CD4-positive, alpha-beta memory T cell (primary cell): ENCODE results near the gene GPER1. TPM values are rescaled to one million over a fixed set of nuclear protein-coding genes. Genes with fewer than 3 reads are reported as not detected.

Source experiments
- CTCF ChIA-PET: fragments of 350-600 bp; sonication (Branson Sonifier 250); formaldehyde crosslinking; loops from one replicate; lab custom pipeline; 2021; ENCODE audit warnings: inconsistent platforms; ENCODE audit not compliant: partially characterized antibody; lab: Charles Lee
- POLR2A ChIA-PET: fragments of 350-600 bp; sonication (Branson Sonifier 250); formaldehyde crosslinking; loops from one replicate; lab custom pipeline; 2021; ENCODE audit not compliant: partially characterized antibody; lab: Charles Lee
- DNase-seq, 5 donors: peaks; one replicate each; pipeline versions ENCODE4 v3.0.0 to v3.0.0-alpha.2; 2020 to 2022; ENCODE audit warnings: mixed read lengths in 1 of 5
- H3K27ac ChIP-seq: one replicate; pipeline ENCODE4 v1.7.0; 2013; ENCODE audit warnings: low read depth, low read length
- H3K27me3 ChIP-seq: 2 replicates; pipeline ENCODE4 v1.7.0; 2013; ENCODE audit warnings: mild to moderate bottlenecking, low read length, moderate library complexity; ENCODE audit not compliant: insufficient read depth
- H3K36me3 ChIP-seq: 2 replicates; pipeline ENCODE4 v1.7.0; 2013; ENCODE audit warnings: mild to moderate bottlenecking, low read length, moderate library complexity; ENCODE audit not compliant: insufficient read depth
- H3K4me1 ChIP-seq: 2 replicates; pipeline ENCODE4 v1.7.0; 2013; ENCODE audit warnings: mild to moderate bottlenecking, low read length, moderate library complexity; ENCODE audit not compliant: insufficient read depth
- H3K4me3 ChIP-seq, 2 donors: one replicate each; pipeline ENCODE4 v1.7.0; 2013; ENCODE audit warnings: low read length in 2 of 2, mild to moderate bottlenecking in 1 of 2
- H3K9me3 ChIP-seq, 2 donors: one replicate each; pipeline ENCODE4 v1.7.0; 2013; ENCODE audit warnings: low read length in 2 of 2, control low read depth in 1 of 2; ENCODE audit not compliant: control insufficient read depth in 1 of 2
- H3K27ac Mint-ChIP-seq, 7 donors: one replicate each; pipeline ENCODE4 v1.8.0; 2020 to 2021; ENCODE audit warnings: mixed read lengths in 7 of 7, mild to moderate bottlenecking in 6 of 7, inconsistent platforms in 3 of 7, moderate library complexity in 3 of 7
- H3K27me3 Mint-ChIP-seq, 2 donors: one replicate each; pipeline ENCODE4 v1.8.0; 2020 to 2021; ENCODE audit warnings: mixed read lengths in 2 of 2
- H3K36me3 Mint-ChIP-seq, 2 donors: one replicate each; pipeline ENCODE4 v1.8.0; 2020 to 2021; ENCODE audit warnings: mixed read lengths in 2 of 2, inconsistent platforms in 1 of 2, mild to moderate bottlenecking in 1 of 2
- H3K4me1 Mint-ChIP-seq, 4 donors: one replicate each; pipeline ENCODE4 v1.8.0; 2020 to 2021; ENCODE audit warnings: mixed read lengths in 4 of 4, mild to moderate bottlenecking in 1 of 4
- H3K4me3 Mint-ChIP-seq, 8 donors: one replicate each; pipeline ENCODE4 v1.8.0; 2020 to 2021; ENCODE audit warnings: mixed read lengths in 8 of 8, mild to moderate bottlenecking in 7 of 8, moderate library complexity in 6 of 8, inconsistent platforms in 3 of 8
- H3K9me3 Mint-ChIP-seq, 8 donors: one replicate each; pipeline ENCODE4 v1.8.0; 2020 to 2021; ENCODE audit warnings: mixed read lengths in 8 of 8, mild to moderate bottlenecking in 5 of 8, inconsistent platforms in 3 of 8, moderate library complexity in 1 of 8
- intact Hi-C: fragments of 100-400 bp; cut with micrococcal nuclease; formaldehyde crosslinking; loops from one replicate; pipeline ENCODE4 v1.15.1; 2023
- polyA plus RNA-seq, 2 donors: library from polyadenylated mRNA; unstranded; fragments of 300-500 nt; fragmentation: Illumina TruSeq; gene quantifications; one replicate each; pipeline ENCODE4 v1.2.3, GENCODE V29; 2021
- total RNA-seq, 2 experiments: library from RNA; stranded (reverse); gene quantifications; one replicate each; pipeline ENCODE4 v1.2.3, GENCODE V29; 2021

GPER1 gene
- total and polyA plus RNA-seq, 4 experiments from 2014 or later: not detected

DNA sequence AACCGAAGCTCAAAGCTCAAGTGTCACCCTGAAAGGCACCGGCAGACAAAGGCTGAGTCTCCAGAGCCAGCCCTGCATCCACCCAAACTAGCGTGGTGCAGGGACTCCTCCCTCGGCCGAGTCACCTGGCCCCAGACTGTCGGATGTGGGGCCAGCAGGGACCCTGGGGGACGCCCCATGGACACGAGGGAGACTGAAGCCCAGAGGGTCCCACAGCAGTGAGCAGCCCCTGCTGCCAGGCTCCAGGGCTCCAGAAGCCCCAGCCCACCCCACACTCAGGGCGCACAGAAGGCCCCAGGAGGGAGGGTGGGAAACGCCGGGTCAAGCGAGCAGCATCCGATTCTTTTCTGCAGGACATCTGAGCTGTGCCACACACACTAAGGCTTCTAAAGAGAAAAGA, 23.3 kb upstream of the GPER1 start:
- Histone ChIP-seq H3K4me1 (peaks cover 11% of the 10 kb centered on the region), H3K36me3 (no peaks in the 10 kb centered on the region), H3K27me3 (no peaks in the 10 kb centered on the region), H3K27ac (no peak overlapping the region), H3K9me3 (no peaks in the 10 kb centered on the region), H3K4me3 (no peak overlapping the region)
- Mint-ChIP-seq H3K36me3 (no peaks in the 10 kb centered on the region), H3K9me3 (no peaks in the 10 kb centered on the region), H3K4me1 (peaks cover 6 to 28% (median 12%) of the 10 kb centered on the region in 4 donors), H3K27ac (no peak overlapping the region), H3K27me3 (no peaks in the 10 kb centered on the region), H3K4me3 (no peak overlapping the region)
- CTCF ChIA-PET: interaction anchor here (0.6 to 11.9 kb wide), 10 partner anchors 10 to 155 kb away, joined by 3 to 359 read pairs (median 8); partner anchors contain the start of genes COX19 and GPR146
- no peak for DNase-seq
- intact Hi-C loops: loop anchor here (2.0 kb wide), 1 partner anchor 20 kb away; the partner anchor contains the start of gene GPR146
- POLR2A ChIA-PET: interaction anchor here (2.0 to 2.5 kb wide), 2 partner anchors 20 to 71 kb away, joined by 13 to 44 read pairs; partner anchors contain the start of gene GPR146

DNA sequence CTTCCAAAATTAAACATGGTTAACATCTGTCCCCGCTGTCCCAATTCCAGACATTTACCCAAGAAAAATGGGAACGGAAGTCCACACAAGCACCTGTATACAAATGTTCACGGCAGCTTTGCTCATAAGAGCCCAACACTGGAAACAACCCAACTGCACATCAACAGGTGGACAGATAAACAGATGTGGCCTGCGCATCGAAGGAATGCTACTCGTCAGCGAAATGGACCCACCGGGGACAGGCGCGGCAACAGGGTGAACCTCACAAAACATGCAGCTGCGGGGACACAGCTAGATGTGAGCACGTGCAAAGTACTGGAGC, 22.7 kb upstream of the GPER1 start:
- Histone ChIP-seq H3K4me1 (peaks cover 11% of the 10 kb centered on the region), H3K36me3 (no peaks in the 10 kb centered on the region), H3K27ac (no peak overlapping the region), H3K9me3 (no peaks in the 10 kb centered on the region), H3K4me3 (peak overlapping the region in 1 of 2 donors; percentile 42), H3K27me3 (no peaks in the 10 kb centered on the region)
- no peaks in the 10 kb centered on the region for H3K27me3 Mint-ChIP-seq
- ChIA-PET POLR2A (interaction anchor here (0.7 to 2.5 kb wide), 4 partner anchors 20 to 90 kb away, joined by 3 to 44 read pairs (median 8); partner anchors contain the start of genes COX19 and GPR146), CTCF (interaction anchor here (0.8 to 11.9 kb wide), 22 partner anchors 10 to 156 kb away, joined by 3 to 359 read pairs (median 7); partner anchors contain the start of genes COX19 and GPR146)
- DNase-seq: no peak
- peak overlapping the region in 7 of 8 donors; percentile 25 to 79 (median 72) for H3K4me3 Mint-ChIP-seq
- H3K9me3 Mint-ChIP-seq: no peaks in the 10 kb centered on the region
- intact Hi-C loops: loop anchor here (1.0 to 2.0 kb wide), 3 partner anchors 20 to 156 kb away; partner anchors contain the start of gene GPR146
- peaks cover 6 to 28% (median 12%) of the 10 kb centered on the region in 4 donors for H3K4me1 Mint-ChIP-seq
- H3K36me3 Mint-ChIP-seq: no peaks in the 10 kb centered on the region
- H3K27ac Mint-ChIP-seq: no peak overlapping the region

DNA sequence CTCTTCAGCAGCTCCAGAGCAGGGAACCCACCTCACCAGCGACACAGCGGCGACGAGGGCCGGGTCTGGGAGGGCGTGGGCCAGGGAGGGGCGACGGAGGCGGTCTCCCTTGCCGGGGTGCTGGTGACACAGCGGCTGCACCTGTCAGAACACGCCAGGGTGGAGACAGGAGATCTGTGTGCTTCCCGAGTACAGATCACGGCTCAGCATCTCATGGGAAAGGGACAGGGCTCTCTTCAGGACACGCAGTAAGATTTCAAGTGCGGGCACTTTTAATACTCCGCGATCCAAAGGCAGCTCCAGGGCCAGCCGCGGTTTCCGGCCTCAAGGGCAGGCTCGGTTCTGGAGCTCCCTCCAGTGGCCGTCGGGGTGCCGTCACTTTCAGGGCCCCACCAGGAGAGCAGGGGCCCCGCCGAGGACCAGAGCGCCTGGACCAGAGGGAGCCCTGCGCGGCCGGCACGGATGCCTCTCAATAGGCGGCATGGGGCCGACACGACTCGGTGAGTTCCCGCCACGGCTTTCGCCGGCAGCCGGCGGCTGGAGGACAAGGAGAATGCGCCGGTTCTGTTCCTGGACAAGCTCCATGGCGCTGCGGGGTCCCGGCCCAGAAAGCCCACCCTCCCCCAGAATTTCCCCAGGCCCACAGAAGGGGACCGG, 22.2 kb upstream of the GPER1 start:
- Histone ChIP-seq H3K9me3 (no peaks in the 10 kb centered on the region), H3K27ac (no peak overlapping the region), H3K4me1 (peaks cover 11% of the 10 kb centered on the region), H3K4me3 (peak overlapping the region in 1 of 2 donors; percentile 42), H3K36me3 (no peaks in the 10 kb centered on the region), H3K27me3 (no peaks in the 10 kb centered on the region)
- H3K27ac Mint-ChIP-seq: peak overlapping the region in 1 of 7 donors; percentile 62
- H3K27me3 Mint-ChIP-seq: no peaks in the 10 kb centered on the region
- H3K9me3 Mint-ChIP-seq: no peaks in the 10 kb centered on the region
- intact Hi-C loops: loop anchor here (1.0 to 2.0 kb wide), 3 partner anchors 21 to 156 kb away; partner anchors contain the start of gene GPR146
- CTCF ChIA-PET: interaction anchor here (0.8 to 11.9 kb wide), 23 partner anchors 10 to 156 kb away, joined by 3 to 359 read pairs (median 7); partner anchors contain the start of genes COX19 and GPR146
- no peaks in the 10 kb centered on the region for H3K36me3 Mint-ChIP-seq
- peak overlapping the region; percentile 25 to 79 (median 73) for H3K4me3 Mint-ChIP-seq
- H3K4me1 Mint-ChIP-seq: peaks cover 6 to 28% (median 12%) of the 10 kb centered on the region in 4 donors
- POLR2A ChIA-PET: interaction anchor here (0.7 to 2.5 kb wide), 5 partner anchors 21 to 91 kb away, joined by 3 to 44 read pairs (median 3); partner anchors contain the start of genes COX19 and GPR146
- peak; percentile 79 to 84 (median 80) for DNase-seq

DNA sequence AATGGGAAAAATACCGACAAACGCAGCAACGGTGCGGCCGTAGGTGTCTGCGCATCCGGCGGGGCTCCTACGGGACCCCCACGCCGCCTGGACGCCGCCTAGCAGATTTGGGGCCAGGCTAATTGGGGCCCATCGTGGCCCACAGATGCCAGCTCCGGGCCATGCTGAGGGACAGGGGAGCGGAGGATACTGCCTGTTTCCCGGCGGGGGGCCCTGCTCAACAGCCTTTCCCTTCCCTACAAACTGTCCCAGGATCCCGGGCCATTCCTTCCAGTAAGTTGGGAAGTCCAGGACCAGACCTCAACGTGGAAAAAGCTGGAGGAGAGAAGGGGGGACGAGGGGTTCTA, 21.7 kb upstream of the GPER1 start:
- ChIA-PET CTCF (interaction anchor here (0.9 to 11.9 kb wide), 19 partner anchors 9 to 157 kb away, joined by 3 to 359 read pairs (median 7); partner anchors contain the start of gene COX19), POLR2A (interaction anchor here (0.7 to 2.5 kb wide), 4 partner anchors 21 to 91 kb away, joined by 3 to 44 read pairs (median 8); partner anchors contain the start of genes COX19 and GPR146)
- no peaks in the 10 kb centered on the region for H3K27me3 ChIP-seq
- no peak for DNase-seq
- Mint-ChIP-seq H3K36me3 (no peaks in the 10 kb centered on the region), H3K4me1 (peaks cover 6 to 27% (median 12%) of the 10 kb centered on the region in 4 donors), H3K9me3 (no peaks in the 10 kb centered on the region), H3K27ac (no peak overlapping the region), H3K4me3 (no peak overlapping the region), H3K27me3 (no peaks in the 10 kb centered on the region)
- no peak overlapping the region for H3K4me3 ChIP-seq
- H3K4me1 ChIP-seq: peaks cover 11% of the 10 kb centered on the region
- no peaks in the 10 kb centered on the region for H3K36me3 ChIP-seq
- intact Hi-C loops: no loop called here
- no peaks in the 10 kb centered on the region for H3K9me3 ChIP-seq
- H3K27ac ChIP-seq: no peak overlapping the region

DNA sequence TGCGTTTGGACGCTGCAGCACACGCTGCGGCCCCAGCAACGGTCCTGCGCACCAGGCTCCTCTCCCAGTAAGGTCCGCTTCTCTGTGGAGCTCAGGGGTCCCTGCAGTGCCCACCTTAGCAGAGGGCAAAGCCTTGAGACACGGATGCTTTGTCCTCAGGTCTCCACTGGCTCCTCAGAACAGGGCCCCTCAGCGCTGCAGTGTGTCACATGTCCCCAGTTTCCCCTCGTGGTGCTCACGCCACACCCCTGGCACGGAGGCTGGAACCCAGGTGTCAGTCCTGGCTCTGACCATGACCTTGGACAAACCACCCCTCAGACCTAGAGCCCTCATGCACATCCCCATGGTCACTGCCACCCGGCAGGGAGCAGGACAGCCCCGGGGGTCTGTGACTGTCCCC, 19.9 kb upstream of the GPER1 start:
- H3K27me3 Mint-ChIP-seq: no peaks in the 10 kb centered on the region
- Histone ChIP-seq H3K36me3 (no peaks in the 10 kb centered on the region), H3K27ac (no peak overlapping the region), H3K4me1 (peaks cover 11% of the 10 kb centered on the region), H3K27me3 (no peaks in the 10 kb centered on the region), H3K4me3 (no peak overlapping the region), H3K9me3 (no peaks in the 10 kb centered on the region)
- H3K4me3 Mint-ChIP-seq: no peak overlapping the region
- intact Hi-C loops: no loop called here
- ChIA-PET POLR2A (no interaction called here), CTCF (interaction anchor here (1.2 to 11.9 kb wide), 3 partner anchors 9 to 73 kb away, joined by 4 to 359 read pairs (median 6); no protein-coding TSS in a partner anchor)
- no peaks in the 10 kb centered on the region for H3K36me3 Mint-ChIP-seq
- H3K9me3 Mint-ChIP-seq: no peaks in the 10 kb centered on the region
- H3K27ac Mint-ChIP-seq: no peak overlapping the region
- no peak for DNase-seq
- peaks cover 4 to 13% (median 8%) of the 10 kb centered on the region in 4 donors for H3K4me1 Mint-ChIP-seq

DNA sequence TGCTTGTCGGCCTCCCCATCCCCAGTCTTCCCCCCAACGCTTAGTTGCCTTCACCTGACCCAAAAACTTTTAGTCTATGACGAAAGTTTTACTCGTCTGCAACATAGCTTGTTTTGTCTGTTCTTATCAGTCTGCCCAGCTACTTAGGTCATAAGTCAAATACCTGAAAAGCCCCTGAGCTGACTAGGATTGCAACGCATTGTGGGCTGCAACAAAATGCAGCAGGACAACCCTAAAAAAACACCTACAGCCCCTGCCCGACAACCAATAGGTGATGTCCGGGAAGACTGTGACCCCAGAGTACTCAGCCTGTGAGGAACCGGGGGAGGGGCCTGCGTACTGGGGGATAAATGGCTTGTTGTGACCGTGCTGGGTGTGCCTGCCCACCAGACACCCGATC, 19.3 kb upstream of the GPER1 start:
- POLR2A ChIA-PET: no interaction called here
- CTCF ChIA-PET: interaction anchor here (0.7 to 11.9 kb wide), 4 partner anchors 9 to 73 kb away, joined by 3 to 359 read pairs (median 5); no protein-coding TSS in a partner anchor

DNA sequence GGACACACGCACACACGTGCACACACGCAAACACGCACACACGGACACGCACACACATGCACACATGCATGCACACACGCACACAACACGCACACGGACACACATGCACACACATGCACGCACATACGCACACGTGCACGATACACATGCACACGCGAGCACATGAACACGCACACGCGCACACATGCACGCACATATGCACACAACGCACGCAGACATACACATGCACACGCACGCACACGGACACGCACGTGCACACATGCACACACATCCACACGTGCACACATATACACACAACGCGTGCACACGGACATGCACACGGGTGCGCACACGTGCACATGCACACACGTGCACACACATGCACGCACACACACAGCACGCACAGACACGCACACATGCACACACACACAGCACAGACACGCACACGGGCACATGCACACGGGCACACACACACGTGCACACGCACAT, 17.3 kb upstream of the GPER1 start:
- Histone ChIP-seq H3K9me3 (no peaks in the 10 kb centered on the region), H3K36me3 (no peaks in the 10 kb centered on the region), H3K27ac (no peak overlapping the region), H3K27me3 (no peaks in the 10 kb centered on the region), H3K4me3 (no peak overlapping the region), H3K4me1 (peaks cover 6% of the 10 kb centered on the region)
- Mint-ChIP-seq H3K4me1 (peaks cover 1 to 4% (median 2%) of the 10 kb centered on the region in 4 donors), H3K4me3 (no peak overlapping the region), H3K36me3 (no peaks in the 10 kb centered on the region), H3K27me3 (no peaks in the 10 kb centered on the region), H3K27ac (no peak overlapping the region), H3K9me3 (no peaks in the 10 kb centered on the region)
- ChIA-PET POLR2A (no interaction called here), CTCF (no interaction called here)
- no peak for DNase-seq
- intact Hi-C loops: no loop called here

More for the DNA sequence above, 19.3 kb upstream of the GPER1 start:
- Mint-ChIP-seq H3K27me3 (no peaks in the 10 kb centered on the region), H3K9me3 (no peaks in the 10 kb centered on the region), H3K4me1 (peaks cover 4 to 13% (median 8%) of the 10 kb centered on the region in 4 donors), H3K36me3 (no peaks in the 10 kb centered on the region), H3K27ac (peak overlapping the region in 1 of 7 donors; percentile 23), H3K4me3 (no peak overlapping the region)
- Histone ChIP-seq H3K4me1 (peaks cover 11% of the 10 kb centered on the region), H3K27ac (no peak overlapping the region), H3K9me3 (no peaks in the 10 kb centered on the region), H3K27me3 (no peaks in the 10 kb centered on the region), H3K4me3 (no peak overlapping the region), H3K36me3 (no peaks in the 10 kb centered on the region)
- intact Hi-C loops: no loop called here
- no peak for DNase-seq
